HG02571 (cell line): ENCODE measurements around the gene LRRC27.

ENCODE experiments used
- ATAC-seq: cut with Tn5 transposase; IDR thresholded peaks from one replicate; pipeline ENCODE4 v1.9.1; 2021; ENCODE audit warnings: mild to moderate bottlenecking, moderate library complexity; ENCODE audit not compliant: unreplicated experiment

Gene LRRC27

GRCh38 chr10:132410779-132411532, 79.0 kb downstream of the LRRC27 start:
- no peak for ATAC-seq

- ATAC-seq = no peak
Observed at GRCh38 chr10:132411561-132412253, 79.7 kb downstream of the LRRC27 start.

- ATAC-seq = no peak
Observed at GRCh38 chr10:132412316-132413192, 80.6 kb downstream of the LRRC27 start.

GRCh38 chr10:132413226-132414205, 81.5 kb downstream of the LRRC27 start:
- no peak for ATAC-seq

- no peak for ATAC-seq
Observed at GRCh38 chr10:132414402-132415016, 82.5 kb downstream of the LRRC27 start.

- no peak for ATAC-seq
Observed at GRCh38 chr10:132415255-132415654, 83.3 kb downstream of the LRRC27 start.

GRCh38 chr10:132415956-132416355, 84.0 kb downstream of the LRRC27 start:
- no peak for ATAC-seq

- ATAC-seq = no peak
Observed at GRCh38 chr10:132416566-132417256, 84.7 kb downstream of the LRRC27 start.

- no peak for ATAC-seq
Observed at GRCh38 chr10:132417257-132417910, 85.4 kb downstream of the LRRC27 start.

- ATAC-seq = no peak
Observed at GRCh38 chr10:132417957-132418441, 86.0 kb downstream of the LRRC27 start.

GRCh38 chr10:132418527-132419416, 86.8 kb downstream of the LRRC27 start:
- no peak for ATAC-seq

- ATAC-seq = no peak
Observed at GRCh38 chr10:132419538-132420468, 87.8 kb downstream of the LRRC27 start.

- no peak for ATAC-seq
Observed at GRCh38 chr10:132420469-132420980, 88.5 kb downstream of the LRRC27 start.

GRCh38 chr10:132420981-132421846, 89.2 kb downstream of the LRRC27 start:
- ATAC-seq = peak; percentile 48
